Activated CD8-positive, alpha-beta memory T cell treated with anti-CD3 and anti-CD28 coated beads, Interleukin-2, amount 50 U/mL, for 48 hours (primary cell): ENCODE measurements around the gene UBE2O.

Experiments used
- DNase-seq: peaks from one replicate; pipeline ENCODE4 v3.0.0-alpha.2; 2020

Gene UBE2O

GRCh38 chr17:76484228-76484725 is 31.3 kb upstream of the UBE2O start:
- DNase-seq: no peak

GRCh38 chr17:76481071-76481655 is 28.2 kb upstream of the UBE2O start:
- DNase-seq: no peak

GRCh38 chr17:76480632-76481031 is 27.7 kb upstream of the UBE2O start:
- DNase-seq: no peak

GRCh38 chr17:76479515-76480060 is 26.6 kb upstream of the UBE2O start:
- no peak for DNase-seq

- no peak for DNase-seq
Observed at GRCh38 chr17:76478730-76479514, 26.0 kb upstream of the UBE2O start.

GRCh38 chr17:76478097-76478496 is 25.1 kb upstream of the UBE2O start:
- no peak for DNase-seq

- DNase-seq: no peak
Observed at GRCh38 chr17:76477576-76477975, 24.6 kb upstream of the UBE2O start.

GRCh38 chr17:76476736-76477135 is 23.8 kb upstream of the UBE2O start:
- DNase-seq: no peak

GRCh38 chr17:76475302-76475701 is 22.4 kb upstream of the UBE2O start:
- DNase-seq: no peak

- DNase-seq: no peak
Observed at GRCh38 chr17:76474894-76475293, 21.9 kb upstream of the UBE2O start.

GRCh38 chr17:76474238-76474637 is 21.3 kb upstream of the UBE2O start:
- no peak for DNase-seq

GRCh38 chr17:76473541-76473985 is 20.6 kb upstream of the UBE2O start:
- no peak for DNase-seq

- no peak for DNase-seq
Observed at GRCh38 chr17:76472726-76473125, 19.8 kb upstream of the UBE2O start.

- DNase-seq: no peak
Observed at GRCh38 chr17:76472258-76472645, 19.3 kb upstream of the UBE2O start.

GRCh38 chr17:76471498-76472257 is 18.7 kb upstream of the UBE2O start:
- no peak for DNase-seq

GRCh38 chr17:76469991-76470739 is 17.2 kb upstream of the UBE2O start:
- DNase-seq: no peak

- DNase-seq: no peak
Observed at GRCh38 chr17:76469076-76469990, 16.4 kb upstream of the UBE2O start.

GRCh38 chr17:76468634-76469010 is 15.7 kb upstream of the UBE2O start:
- no peak for DNase-seq

GRCh38 chr17:76467809-76468633 is 15.1 kb upstream of the UBE2O start:
- no peak for DNase-seq

- no peak for DNase-seq
Observed at GRCh38 chr17:76467366-76467765, 14.4 kb upstream of the UBE2O start, which contains the start of gene AANAT. Gene AANAT, plus strand, starts transcription at chr17:76467603. Its CDS starts 1,144 bp downstream, at chr17:76468747.

GRCh38 chr17:76466775-76467130 is 13.8 kb upstream of the UBE2O start:
- no peak for DNase-seq
